ENCODE data around the gene WWOX.

The WWOX gene

DNA sequence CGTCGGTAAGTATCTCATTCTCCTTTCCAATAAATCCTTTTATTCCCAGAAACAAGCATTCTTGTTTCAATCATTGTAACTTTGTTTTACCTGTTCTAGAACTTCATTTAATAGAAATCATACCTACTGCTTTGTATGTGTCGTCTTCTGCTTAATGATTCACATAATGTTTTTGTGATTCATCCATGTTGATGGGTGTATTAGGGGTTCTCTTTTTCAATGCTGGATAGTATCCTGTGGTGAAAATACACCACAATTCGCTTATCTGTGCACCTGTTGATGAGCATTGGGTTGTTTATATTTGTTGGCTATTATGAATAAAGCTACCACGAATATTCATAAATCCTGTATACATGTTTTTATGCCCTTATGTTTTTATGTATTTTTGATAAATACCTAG, 797.8 kb downstream of the WWOX start:
- no peaks in the 10 kb centered on the region for H3K79me2 ChIP-seq (ENCODE audit: control insufficient read depth, insufficient read depth, low read length)
- H2BK120ac ChIP-seq (ENCODE audit: low read depth, low read length): no peak overlapping the region
- H3K9ac ChIP-seq (ENCODE audit: low read length): no peak overlapping the region
- no peak overlapping the region for H3K27ac ChIP-seq (ENCODE audit: low read depth, low read length)
- H3K18ac ChIP-seq (ENCODE audit: low read length): no peak overlapping the region
- H2AK5ac ChIP-seq (ENCODE audit: low read length): no peak overlapping the region
- no peaks in the 10 kb centered on the region for H3K4me1 ChIP-seq (ENCODE audit: control insufficient read depth, low read depth, low read length)
- H3K79me1 ChIP-seq (ENCODE audit: low read length): no peaks in the 10 kb centered on the region
- no peak overlapping the region for H3K4me2 ChIP-seq (ENCODE audit: low read length)
- H4K5ac ChIP-seq (ENCODE audit: low read length): no peak overlapping the region
- no peaks in the 10 kb centered on the region for H3K36me3 ChIP-seq (ENCODE audit: control insufficient read depth, insufficient read depth, low read length)
- H3K4me3 ChIP-seq (ENCODE audit: low read length): no peak overlapping the region
- no peak overlapping the region for H4K8ac ChIP-seq (ENCODE audit: low read depth, low read length)
- no peak overlapping the region for H2BK15ac ChIP-seq (replicated peaks; ENCODE audit: low read depth)
- H3K27me3 ChIP-seq (ENCODE audit: insufficient read depth, low read length, poor library complexity): no peaks in the 10 kb centered on the region
- 100% methylated on average over 2 of the region's 5 CpGs for WGBS (ENCODE audit: extremely low coverage, insufficient coverage, low lambda C conversion rate)
- H2BK5ac ChIP-seq (ENCODE audit: low read length): no peak overlapping the region
- H3K56ac ChIP-seq (ENCODE audit: low read length): no peak overlapping the region
- DNase-seq: no peak
- no peak overlapping the region for H3K4ac ChIP-seq (ENCODE audit: low read depth, low read length)
- no peak overlapping the region for H3K23ac ChIP-seq (ENCODE audit: low read length)

DNA sequence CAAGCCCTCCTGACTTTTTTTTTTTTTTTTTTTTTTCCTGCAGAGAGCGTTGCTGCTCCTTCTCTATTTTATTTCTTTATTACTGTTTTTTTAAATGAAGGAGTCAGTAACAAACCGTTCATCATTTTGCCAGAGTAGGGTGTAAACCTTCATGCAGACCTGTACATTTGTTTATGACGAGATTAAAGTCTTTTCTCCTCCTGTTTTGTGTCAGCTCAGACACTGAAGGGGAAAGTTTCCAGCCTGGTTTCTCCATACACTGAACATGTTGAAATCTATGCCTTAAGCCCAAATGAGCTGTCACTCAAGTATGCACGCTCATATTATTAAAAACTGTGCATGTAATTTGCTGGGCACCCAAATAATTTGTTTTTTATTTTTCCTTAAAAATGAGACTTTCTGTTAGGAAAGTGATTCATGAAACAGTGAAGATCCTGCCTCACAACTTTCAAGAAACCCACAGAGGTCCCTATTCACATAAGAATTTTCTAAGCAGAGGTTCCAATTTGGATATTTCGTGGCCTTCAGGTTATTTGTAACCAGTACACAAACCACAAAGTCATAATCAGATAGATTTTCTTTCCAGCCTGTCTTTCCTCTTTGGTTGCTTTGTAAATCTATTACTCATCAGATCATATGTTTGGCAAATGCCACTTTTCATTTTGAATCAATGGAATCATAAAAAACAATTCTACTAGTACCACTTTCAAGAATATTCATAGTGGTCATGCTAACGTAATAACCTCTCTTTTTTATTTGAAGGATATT, 800.8 kb downstream of the WWOX start:
- H3K18ac ChIP-seq (ENCODE audit: low read length): no peak overlapping the region
- no CpG with 5 or more reads among the region's 6 CpGs for WGBS (ENCODE audit: extremely low coverage, insufficient coverage, low lambda C conversion rate)
- H2AK5ac ChIP-seq (ENCODE audit: low read length): no peak overlapping the region
- H3K27me3 ChIP-seq (ENCODE audit: insufficient read depth, low read length, poor library complexity): no peaks in the 10 kb centered on the region
- no peak overlapping the region for H3K4me3 ChIP-seq (ENCODE audit: low read length)
- H3K4ac ChIP-seq (ENCODE audit: low read depth, low read length): no peak overlapping the region
- no peaks in the 10 kb centered on the region for H3K36me3 ChIP-seq (ENCODE audit: control insufficient read depth, insufficient read depth, low read length)
- DNase-seq: no peak
- H3K4me2 ChIP-seq (ENCODE audit: low read length): no peak overlapping the region
- no peak overlapping the region for H4K8ac ChIP-seq (ENCODE audit: low read depth, low read length)
- H3K27ac ChIP-seq (ENCODE audit: low read depth, low read length): no peak overlapping the region
- H3K79me1 ChIP-seq (ENCODE audit: low read length): no peaks in the 10 kb centered on the region
- no peaks in the 10 kb centered on the region for H3K4me1 ChIP-seq (ENCODE audit: control insufficient read depth, low read depth, low read length)
- no peak overlapping the region for H2BK5ac ChIP-seq (ENCODE audit: low read length)
- H2BK120ac ChIP-seq (ENCODE audit: low read depth, low read length): no peak overlapping the region
- no peak overlapping the region for H2BK15ac ChIP-seq (replicated peaks; ENCODE audit: low read depth)
- H3K79me2 ChIP-seq (ENCODE audit: control insufficient read depth, insufficient read depth, low read length): no peaks in the 10 kb centered on the region
- no peak overlapping the region for H3K23ac ChIP-seq (ENCODE audit: low read length)
- H3K56ac ChIP-seq (ENCODE audit: low read length): no peak overlapping the region
- H3K9ac ChIP-seq (ENCODE audit: low read length): no peak overlapping the region
- H4K5ac ChIP-seq (ENCODE audit: low read length): no peak overlapping the region

DNA sequence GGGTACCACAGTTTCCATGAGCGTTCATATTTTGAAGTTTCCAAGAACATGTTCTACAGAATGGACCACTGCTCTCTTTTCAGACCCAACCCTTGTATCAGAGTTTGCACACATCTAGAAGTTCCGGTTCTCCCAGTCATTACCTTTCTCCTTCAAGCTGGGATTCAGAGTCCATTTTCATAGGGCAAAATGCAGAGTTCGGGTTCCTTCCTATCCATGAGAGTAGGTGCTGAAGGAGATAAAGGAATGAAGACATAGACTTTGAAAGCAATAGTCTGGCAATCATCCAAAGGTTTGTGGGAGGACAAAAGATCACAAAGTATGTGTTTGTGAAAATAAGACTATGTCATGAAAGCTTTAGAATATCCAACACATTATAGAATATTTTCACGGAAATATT, 801.5 kb downstream of the WWOX start:
- no peak overlapping the region for H3K4me2 ChIP-seq (ENCODE audit: low read length)
- no peak overlapping the region for H2BK120ac ChIP-seq (ENCODE audit: low read depth, low read length)
- H2BK15ac ChIP-seq (replicated peaks; ENCODE audit: low read depth): no peak overlapping the region
- H4K5ac ChIP-seq (ENCODE audit: low read length): no peak overlapping the region
- no peak for DNase-seq
- no peaks in the 10 kb centered on the region for H3K79me2 ChIP-seq (ENCODE audit: control insufficient read depth, insufficient read depth, low read length)
- H2AK5ac ChIP-seq (ENCODE audit: low read length): no peak overlapping the region
- H3K27ac ChIP-seq (ENCODE audit: low read depth, low read length): no peak overlapping the region
- no peak overlapping the region for H3K18ac ChIP-seq (ENCODE audit: low read length)
- no peak overlapping the region for H3K23ac ChIP-seq (ENCODE audit: low read length)
- H3K4ac ChIP-seq (ENCODE audit: low read depth, low read length): no peak overlapping the region
- no peak overlapping the region for H3K4me3 ChIP-seq (ENCODE audit: low read length)
- H3K56ac ChIP-seq (ENCODE audit: low read length): no peak overlapping the region
- H3K27me3 ChIP-seq (ENCODE audit: insufficient read depth, low read length, poor library complexity): no peaks in the 10 kb centered on the region
- H3K36me3 ChIP-seq (ENCODE audit: control insufficient read depth, insufficient read depth, low read length): no peaks in the 10 kb centered on the region
- H3K4me1 ChIP-seq (ENCODE audit: control insufficient read depth, low read depth, low read length): peaks cover 2% of the 10 kb centered on the region
- H4K8ac ChIP-seq (ENCODE audit: low read depth, low read length): no peak overlapping the region
- H2BK5ac ChIP-seq (ENCODE audit: low read length): no peak overlapping the region
- no peak overlapping the region for H3K9ac ChIP-seq (ENCODE audit: low read length)
- H3K79me1 ChIP-seq (ENCODE audit: low read length): no peaks in the 10 kb centered on the region
- WGBS (ENCODE audit: extremely low coverage, insufficient coverage, low lambda C conversion rate): no CpG with 5 or more reads among the region's 4 CpGs

DNA sequence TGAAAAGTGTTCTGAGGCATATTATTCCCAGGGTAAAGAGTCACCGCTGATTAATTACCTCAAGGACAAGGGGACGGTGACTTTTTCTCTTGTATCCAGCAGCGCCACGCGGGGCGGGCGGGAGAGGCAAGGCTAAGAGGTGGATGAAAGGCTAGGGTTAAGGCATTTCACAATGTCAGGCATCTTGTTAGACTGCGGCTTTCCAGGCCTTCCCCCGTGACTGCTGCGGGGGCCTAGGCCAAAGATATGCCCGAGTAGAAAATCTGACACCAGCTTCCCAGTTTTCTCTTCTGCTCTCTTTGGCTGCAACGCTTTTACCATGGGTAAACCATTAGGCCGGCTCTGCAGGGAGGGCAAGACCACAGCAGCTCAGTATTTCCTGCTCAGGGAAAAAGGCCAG, 802.9 kb downstream of the WWOX start:
- H2AK5ac ChIP-seq (ENCODE audit: low read length): no peak overlapping the region
- no peaks in the 10 kb centered on the region for H3K36me3 ChIP-seq (ENCODE audit: control insufficient read depth, insufficient read depth, low read length)
- no peaks in the 10 kb centered on the region for H3K79me1 ChIP-seq (ENCODE audit: low read length)
- H4K8ac ChIP-seq (ENCODE audit: low read depth, low read length): no peak overlapping the region
- H3K4me2 ChIP-seq (ENCODE audit: low read length): no peak overlapping the region
- no peak overlapping the region for H2BK120ac ChIP-seq (ENCODE audit: low read depth, low read length)
- no peak for DNase-seq
- H3K27ac ChIP-seq (ENCODE audit: low read depth, low read length): no peak overlapping the region
- no peak overlapping the region for H3K4me3 ChIP-seq (ENCODE audit: low read length)
- H4K5ac ChIP-seq (ENCODE audit: low read length): no peak overlapping the region
- no peak overlapping the region for H2BK15ac ChIP-seq (replicated peaks; ENCODE audit: low read depth)
- H3K23ac ChIP-seq (ENCODE audit: low read length): no peak overlapping the region
- H3K4me1 ChIP-seq (ENCODE audit: control insufficient read depth, low read depth, low read length): peaks cover 8% of the 10 kb centered on the region
- no peak overlapping the region for H3K56ac ChIP-seq (ENCODE audit: low read length)
- H3K4ac ChIP-seq (ENCODE audit: low read depth, low read length): no peak overlapping the region
- WGBS (ENCODE audit: extremely low coverage, insufficient coverage, low lambda C conversion rate): no CpG with 5 or more reads among the region's 13 CpGs
- H2BK5ac ChIP-seq (ENCODE audit: low read length): no peak overlapping the region
- H3K18ac ChIP-seq (ENCODE audit: low read length): no peak overlapping the region
- H3K79me2 ChIP-seq (ENCODE audit: control insufficient read depth, insufficient read depth, low read length): no peaks in the 10 kb centered on the region
- H3K27me3 ChIP-seq (ENCODE audit: insufficient read depth, low read length, poor library complexity): no peaks in the 10 kb centered on the region
- H3K9ac ChIP-seq (ENCODE audit: low read length): no peak overlapping the region

DNA sequence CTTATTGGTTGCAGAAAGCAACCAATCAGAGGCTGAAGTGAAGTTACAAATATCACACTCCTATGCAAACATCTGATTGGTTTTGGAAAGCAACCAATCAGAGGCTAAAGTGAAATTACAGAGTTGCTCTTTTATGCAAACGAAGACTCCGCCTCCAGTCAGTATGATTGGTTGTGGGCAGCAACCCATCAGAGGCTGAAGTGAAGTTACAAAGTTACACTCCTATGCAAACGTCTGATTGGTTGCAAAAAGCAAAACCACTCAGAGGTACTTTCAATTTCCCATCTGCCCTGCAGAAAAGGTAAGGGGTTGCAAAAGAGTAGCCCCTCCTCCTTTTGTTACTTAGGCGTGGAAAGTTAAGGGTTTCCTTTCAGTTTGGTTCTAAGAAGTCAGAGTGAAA, 803.8 kb downstream of the WWOX start:
- no peak overlapping the region for H3K27ac ChIP-seq (ENCODE audit: low read depth, low read length)
- no peak overlapping the region for H3K4ac ChIP-seq (ENCODE audit: low read depth, low read length)
- no peak overlapping the region for H2BK120ac ChIP-seq (ENCODE audit: low read depth, low read length)
- no peak overlapping the region for H3K56ac ChIP-seq (ENCODE audit: low read length)
- H3K4me3 ChIP-seq (ENCODE audit: low read length): no peak overlapping the region
- WGBS (ENCODE audit: extremely low coverage, insufficient coverage, low lambda C conversion rate): no CpG with 5 or more reads among the region's 4 CpGs
- H4K8ac ChIP-seq (ENCODE audit: low read depth, low read length): no peak overlapping the region
- H3K23ac ChIP-seq (ENCODE audit: low read length): no peak overlapping the region
- no peaks in the 10 kb centered on the region for H3K36me3 ChIP-seq (ENCODE audit: control insufficient read depth, insufficient read depth, low read length)
- H4K5ac ChIP-seq (ENCODE audit: low read length): no peak overlapping the region
- no peak for DNase-seq
- H3K79me1 ChIP-seq (ENCODE audit: low read length): no peaks in the 10 kb centered on the region
- no peak overlapping the region for H2BK5ac ChIP-seq (ENCODE audit: low read length)
- no peak overlapping the region for H3K9ac ChIP-seq (ENCODE audit: low read length)
- no peak overlapping the region for H3K4me2 ChIP-seq (ENCODE audit: low read length)
- no peaks in the 10 kb centered on the region for H3K27me3 ChIP-seq (ENCODE audit: insufficient read depth, low read length, poor library complexity)
- H3K79me2 ChIP-seq (ENCODE audit: control insufficient read depth, insufficient read depth, low read length): no peaks in the 10 kb centered on the region
- H3K18ac ChIP-seq (ENCODE audit: low read length): no peak overlapping the region
- peaks cover 8% of the 10 kb centered on the region for H3K4me1 ChIP-seq (ENCODE audit: control insufficient read depth, low read depth, low read length)
- no peak overlapping the region for H2AK5ac ChIP-seq (ENCODE audit: low read length)
- H2BK15ac ChIP-seq (replicated peaks; ENCODE audit: low read depth): no peak overlapping the region

GRCh38 chr16:78903843-78904242, 804.4 kb downstream of the WWOX start:
- Histone ChIP-seq H3K4ac (ENCODE audit: low read depth, low read length) (no peak overlapping the region), H2BK5ac (ENCODE audit: low read length) (no peak overlapping the region)

More at GRCh38 chr16:78903843-78904242, 804.4 kb downstream of the WWOX start:
- no peak for DNase-seq
- no peaks in the 10 kb centered on the region for H3K27me3 ChIP-seq (ENCODE audit: insufficient read depth, low read length, poor library complexity)
- no peaks in the 10 kb centered on the region for H3K79me2 ChIP-seq (ENCODE audit: control insufficient read depth, insufficient read depth, low read length)
- no peak overlapping the region for H4K8ac ChIP-seq (ENCODE audit: low read depth, low read length)
- H3K4me1 ChIP-seq (ENCODE audit: control insufficient read depth, low read depth, low read length): peaks cover 8% of the 10 kb centered on the region
- WGBS (ENCODE audit: extremely low coverage, insufficient coverage, low lambda C conversion rate): no CpG with 5 or more reads among the region's 4 CpGs
- H3K9ac ChIP-seq (ENCODE audit: low read length): no peak overlapping the region
- H3K79me1 ChIP-seq (ENCODE audit: low read length): no peaks in the 10 kb centered on the region
- no peak overlapping the region for H3K4me3 ChIP-seq (ENCODE audit: low read length)
- no peak overlapping the region for H2AK5ac ChIP-seq (ENCODE audit: low read length)
- H2BK15ac ChIP-seq (replicated peaks; ENCODE audit: low read depth): no peak overlapping the region
- H3K27ac ChIP-seq (ENCODE audit: low read depth, low read length): no peak overlapping the region
- H3K36me3 ChIP-seq (ENCODE audit: control insufficient read depth, insufficient read depth, low read length): no peaks in the 10 kb centered on the region
- no peak overlapping the region for H2BK120ac ChIP-seq (ENCODE audit: low read depth, low read length)
- no peak overlapping the region for H3K56ac ChIP-seq (ENCODE audit: low read length)
- no peak overlapping the region for H3K18ac ChIP-seq (ENCODE audit: low read length)
- no peak overlapping the region for H4K5ac ChIP-seq (ENCODE audit: low read length)
- H3K23ac ChIP-seq (ENCODE audit: low read length): no peak overlapping the region
- H3K4me2 ChIP-seq (ENCODE audit: low read length): no peak overlapping the region

Measured in mesendoderm (in vitro differentiated cells).